Stimulated activated CD4-positive, alpha-beta T cell treated with anti-CD3 and anti-CD28 coated beads, Interleukin-15, amount 100 ng/mL, for 48 hours (primary cell): ENCODE results near the gene ZNF554.
"Not testable (repeated sequence)": the region's sequence is repeated elsewhere in the genome, so short reads cannot be mapped to it uniquely, and the experiment has no call there.

Experiments
- DNase-seq, 2 donors: peaks; one replicate each; pipeline ENCODE4 v3.0.0-alpha.2; 2020; ENCODE audit warnings: low read depth in 2 of 2

ZNF554 gene

DNA sequence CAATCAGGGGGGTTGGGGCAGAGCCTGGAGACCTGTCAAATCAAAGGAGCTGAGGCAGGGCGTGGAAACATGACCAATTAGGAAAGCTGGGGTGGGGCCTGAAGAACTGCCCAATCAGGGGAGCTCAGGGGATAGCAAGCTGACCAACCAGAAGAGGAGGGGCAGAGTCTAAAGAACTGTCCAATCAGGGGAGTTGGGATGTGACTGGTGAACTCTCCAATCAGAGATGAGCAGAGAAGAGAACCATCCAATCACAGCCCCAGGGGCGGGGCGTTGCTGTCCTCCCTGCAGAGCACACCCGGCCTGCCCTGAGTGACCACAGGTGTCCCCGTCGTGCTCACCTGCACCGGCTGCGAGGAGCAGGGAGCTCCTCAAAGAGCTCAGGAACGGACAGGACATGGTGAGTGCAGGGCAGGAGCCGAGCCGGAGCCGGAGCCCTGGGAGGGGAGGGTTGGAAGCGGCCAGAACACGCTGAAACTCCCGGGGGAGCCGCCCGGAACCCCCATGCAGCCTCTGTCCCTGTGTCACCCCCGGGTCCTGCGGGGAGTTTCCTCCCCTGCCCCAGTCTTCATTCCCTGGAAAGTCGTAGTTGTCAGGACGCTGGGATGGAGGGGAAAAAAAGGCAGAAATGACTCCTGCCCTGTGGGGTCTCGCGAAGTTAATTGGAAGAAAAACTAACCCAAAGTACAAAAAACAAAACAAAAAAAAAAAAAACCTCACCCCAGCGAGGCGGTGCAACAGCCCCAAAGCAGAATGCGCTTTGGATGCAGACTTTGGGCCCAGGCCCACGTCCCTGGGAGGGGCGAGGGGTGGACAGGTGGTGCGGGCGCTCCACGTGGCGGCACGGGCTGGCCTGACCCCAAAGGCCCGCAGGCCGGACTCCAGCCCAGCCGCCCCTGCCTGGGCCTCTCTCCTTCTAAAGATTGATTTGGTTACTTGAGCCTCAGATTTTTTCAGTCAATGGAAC, 47.6 kb downstream of the ZNF554 start, which contains the start of gene ZNF556:
TSS of gene ZNF556 (plus strand) at position 311 of the 967 bp plus-strand sequence. CDS start at position 398, 87 bp downstream.
- no peak for DNase-seq

DNA sequence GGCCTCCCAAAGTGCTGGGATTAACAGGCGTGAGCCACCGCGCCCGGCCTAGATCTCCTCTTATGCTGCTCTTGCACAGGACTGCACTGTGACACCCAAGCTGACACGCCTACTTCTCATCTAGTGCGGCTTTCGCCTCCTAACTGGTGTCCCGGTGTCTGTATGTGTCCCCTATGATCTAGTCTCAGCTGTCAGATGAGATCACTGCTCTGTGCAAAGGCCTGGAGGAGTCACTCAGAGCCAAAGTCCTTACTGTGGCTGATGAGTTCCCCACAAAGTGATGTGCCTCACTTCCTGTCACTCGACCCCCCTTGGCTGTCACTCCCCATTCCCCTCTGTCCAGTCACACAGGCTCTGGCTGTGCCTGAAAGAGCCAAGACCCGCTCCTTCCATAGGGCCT, 50.0 kb downstream of the ZNF554 start:
- DNase-seq: no peak

DNA sequence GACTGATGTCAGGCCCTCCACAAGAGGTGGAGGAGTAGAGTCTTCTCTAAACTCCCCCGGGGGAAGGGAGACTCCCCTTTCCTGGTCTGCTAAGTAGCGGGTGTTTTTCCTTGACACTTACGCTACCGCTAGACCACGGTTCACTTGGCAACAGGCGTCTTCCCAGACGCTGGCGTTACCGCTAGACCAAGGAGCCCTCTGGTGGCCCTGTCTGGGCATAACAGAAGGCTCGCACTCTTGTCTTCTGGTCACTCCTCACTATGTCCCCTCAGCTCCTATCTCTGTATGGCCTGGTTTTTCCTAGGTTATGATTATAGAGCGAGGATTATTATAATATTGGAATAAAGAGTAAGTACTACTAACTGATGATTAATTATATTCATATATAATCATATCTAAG, 52.5 kb downstream of the ZNF554 start:
- not testable (repeated sequence) for DNase-seq

DNA sequence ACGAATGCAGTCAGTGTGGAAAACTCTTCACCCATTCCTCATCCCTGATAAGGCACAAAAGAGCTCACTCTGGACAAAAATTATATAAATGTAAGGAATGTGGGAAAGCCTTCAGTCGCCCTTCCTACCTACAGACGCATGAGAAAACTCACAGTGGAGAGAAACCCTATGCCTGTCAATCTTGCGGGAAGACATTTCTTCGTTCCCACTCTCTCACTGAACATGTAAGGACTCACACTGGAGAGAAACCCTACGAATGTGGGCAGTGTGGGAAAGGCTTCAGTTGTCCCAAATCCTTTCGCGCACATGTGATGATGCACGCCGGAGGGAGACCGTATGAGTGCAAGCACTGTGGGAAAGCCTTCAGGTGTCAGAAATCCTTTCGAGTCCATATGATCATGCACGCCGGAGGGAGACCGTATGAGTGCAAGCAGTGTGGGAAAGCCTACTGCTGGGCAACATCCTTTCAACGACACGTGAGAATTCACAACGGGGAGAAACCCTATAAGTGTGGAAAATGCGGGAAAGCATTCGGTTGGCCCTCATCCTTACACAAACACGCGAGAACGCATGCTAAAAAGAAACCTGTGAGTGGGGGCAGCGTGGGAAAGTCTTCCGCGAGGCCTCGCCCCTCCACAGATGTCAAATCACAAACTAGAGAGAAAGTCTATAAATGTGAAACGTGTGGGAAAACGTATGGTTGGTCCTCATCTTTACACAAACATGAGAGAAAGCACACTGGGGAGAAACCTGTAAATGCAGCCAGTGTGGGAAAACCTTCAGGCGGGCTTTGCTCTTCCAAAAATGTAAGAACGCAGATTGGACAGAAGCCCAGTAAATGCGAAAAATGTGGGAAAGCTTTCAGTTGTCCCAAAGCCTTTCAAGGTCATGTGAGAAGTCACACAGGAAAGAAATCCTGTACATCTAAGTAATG, 58.0 kb downstream of the ZNF554 start:
- DNase-seq: no peak

DNA sequence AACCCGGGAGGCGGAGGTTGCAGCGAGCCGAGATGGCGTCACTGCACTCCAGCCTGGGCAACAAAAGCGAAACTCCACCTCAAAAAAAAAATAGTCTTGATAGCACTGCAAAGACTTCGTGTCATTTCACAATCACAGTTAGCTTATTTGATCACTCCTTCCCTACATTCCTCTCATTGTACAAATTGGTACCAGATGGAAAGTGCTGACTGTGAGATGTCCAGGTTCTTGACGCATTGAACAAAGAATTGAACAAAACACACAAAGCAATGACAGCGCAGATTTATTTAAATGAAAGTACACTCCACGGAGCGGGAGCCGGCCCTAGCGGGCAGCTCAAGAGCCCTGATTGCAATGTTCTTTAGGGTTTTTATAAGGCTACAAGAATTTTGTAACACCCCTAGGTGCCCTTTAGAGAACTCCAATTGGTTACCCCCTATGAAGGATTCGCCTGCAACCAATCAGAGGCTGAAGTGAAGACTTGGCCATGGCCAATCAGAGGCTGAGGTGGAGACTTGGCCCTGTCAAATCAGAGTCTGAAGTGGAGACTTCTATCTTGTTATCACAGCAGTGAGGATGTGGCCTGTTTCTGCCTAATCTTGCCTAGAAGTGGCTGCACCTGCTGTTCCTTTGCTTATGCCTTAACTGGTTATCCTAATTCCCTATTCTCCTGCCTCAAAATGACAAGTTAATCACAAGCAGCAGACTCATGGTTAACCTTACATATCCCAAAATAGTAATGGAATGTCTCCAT, 64.2 kb downstream of the ZNF554 start:
- DNase-seq: no peak

DNA sequence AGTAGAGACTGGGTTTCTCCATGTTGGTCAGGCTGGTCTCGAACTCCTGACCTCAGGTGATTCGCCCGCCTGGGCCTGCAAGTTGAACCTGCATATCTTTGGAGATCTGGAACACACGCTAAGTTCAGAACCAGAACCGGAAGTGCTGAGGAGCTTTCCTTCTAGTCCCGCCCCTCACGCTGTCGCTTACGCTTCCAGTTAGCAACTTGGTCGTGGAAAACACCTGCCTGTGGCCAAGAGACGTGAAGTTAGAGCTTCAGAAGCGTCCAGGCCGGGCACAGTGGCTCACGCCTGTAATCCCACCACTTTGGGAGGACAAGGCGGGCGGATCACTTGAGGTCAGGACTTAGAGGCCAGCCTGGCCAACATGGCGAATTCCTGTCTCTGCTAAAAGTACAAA, 66.1 kb downstream of the ZNF554 start:
- no peak for DNase-seq
